ENCODE measurements around the gene CYLD.

CYLD gene

DNA sequence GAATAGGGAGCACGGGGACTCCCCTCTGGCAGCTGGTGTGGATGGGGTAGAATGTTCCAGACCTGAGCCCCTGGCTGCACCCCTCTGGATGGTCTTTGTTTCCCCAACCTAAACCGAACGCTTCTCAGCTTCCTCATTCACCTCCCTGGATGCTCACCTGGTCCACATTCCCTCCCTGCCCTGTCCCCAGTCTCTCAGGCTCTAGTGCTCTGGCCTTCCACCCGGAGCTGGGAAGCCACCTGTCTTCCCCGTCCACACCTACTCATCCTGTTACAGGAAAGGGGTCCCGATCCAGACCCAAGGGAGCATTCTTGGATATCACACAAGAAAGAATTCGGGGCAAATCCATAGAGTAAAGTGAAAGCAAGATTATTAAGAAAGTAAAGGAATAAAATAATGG, 73.5 kb downstream of the CYLD start:
- H3K36me3 ChIP-seq (ENCODE audit: insufficient read depth, low read length) = no peaks in the 10 kb centered on the region
- H3K27me3 ChIP-seq (ENCODE audit: insufficient read depth, low read length) = peaks cover 3% of the 10 kb centered on the region; the same call in 1 of the 2 replicates
- no peaks in the 10 kb centered on the region for H3K79me2 ChIP-seq (ENCODE audit: insufficient read depth, low read length)
- no peaks in the 10 kb centered on the region for H4K20me1 ChIP-seq (ENCODE audit: insufficient read depth, low read length)
- H3K4me2 ChIP-seq (ENCODE audit: low read length) = no peak overlapping the region
- no peaks in the 10 kb centered on the region for H3F3A ChIP-seq (ENCODE audit: insufficient read depth, low read length)
- H3K4me1 ChIP-seq (ENCODE audit: insufficient read depth, low read length, severe bottlenecking) = no peaks in the 10 kb centered on the region
- H3K9me3 ChIP-seq (ENCODE audit: low read length) = no peaks in the 10 kb centered on the region
- no peak overlapping the region for H3K9ac ChIP-seq (ENCODE audit: low read length)
- no peak overlapping the region for H3K4me3 ChIP-seq (ENCODE audit: low read depth, low read length, poor library complexity, severe bottlenecking)
- H3K9me2 ChIP-seq (ENCODE audit: low read depth, low read length) = no peaks in the 10 kb centered on the region
- TF ChIP-seq EZH2 (IDR thresholded peaks at IDR 0.05; ENCODE audit: borderline replicate concordance, low read length) = no peak
- TF ChIP-seq, protein P1, sequence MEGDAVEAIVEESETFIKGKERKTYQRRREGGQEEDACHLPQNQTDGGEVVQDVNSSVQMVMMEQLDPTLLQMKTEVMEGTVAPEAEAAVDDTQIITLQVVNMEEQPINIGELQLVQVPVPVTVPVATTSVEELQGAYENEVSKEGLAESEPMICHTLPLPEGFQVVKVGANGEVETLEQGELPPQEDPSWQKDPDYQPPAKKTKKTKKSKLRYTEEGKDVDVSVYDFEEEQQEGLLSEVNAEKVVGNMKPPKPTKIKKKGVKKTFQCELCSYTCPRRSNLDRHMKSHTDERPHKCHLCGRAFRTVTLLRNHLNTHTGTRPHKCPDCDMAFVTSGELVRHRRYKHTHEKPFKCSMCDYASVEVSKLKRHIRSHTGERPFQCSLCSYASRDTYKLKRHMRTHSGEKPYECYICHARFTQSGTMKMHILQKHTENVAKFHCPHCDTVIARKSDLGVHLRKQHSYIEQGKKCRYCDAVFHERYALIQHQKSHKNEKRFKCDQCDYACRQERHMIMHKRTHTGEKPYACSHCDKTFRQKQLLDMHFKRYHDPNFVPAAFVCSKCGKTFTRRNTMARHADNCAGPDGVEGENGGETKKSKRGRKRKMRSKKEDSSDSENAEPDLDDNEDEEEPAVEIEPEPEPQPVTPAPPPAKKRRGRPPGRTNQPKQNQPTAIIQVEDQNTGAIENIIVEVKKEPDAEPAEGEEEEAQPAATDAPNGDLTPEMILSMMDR (IDR thresholded peaks at IDR 0.05; ENCODE audit: low read length) = no peak
- no peak overlapping the region for H2AFZ ChIP-seq (ENCODE audit: low read length)
- no peak overlapping the region for H3K27ac ChIP-seq (ENCODE audit: low read depth, low read length, poor library complexity, severe bottlenecking)

DNA sequence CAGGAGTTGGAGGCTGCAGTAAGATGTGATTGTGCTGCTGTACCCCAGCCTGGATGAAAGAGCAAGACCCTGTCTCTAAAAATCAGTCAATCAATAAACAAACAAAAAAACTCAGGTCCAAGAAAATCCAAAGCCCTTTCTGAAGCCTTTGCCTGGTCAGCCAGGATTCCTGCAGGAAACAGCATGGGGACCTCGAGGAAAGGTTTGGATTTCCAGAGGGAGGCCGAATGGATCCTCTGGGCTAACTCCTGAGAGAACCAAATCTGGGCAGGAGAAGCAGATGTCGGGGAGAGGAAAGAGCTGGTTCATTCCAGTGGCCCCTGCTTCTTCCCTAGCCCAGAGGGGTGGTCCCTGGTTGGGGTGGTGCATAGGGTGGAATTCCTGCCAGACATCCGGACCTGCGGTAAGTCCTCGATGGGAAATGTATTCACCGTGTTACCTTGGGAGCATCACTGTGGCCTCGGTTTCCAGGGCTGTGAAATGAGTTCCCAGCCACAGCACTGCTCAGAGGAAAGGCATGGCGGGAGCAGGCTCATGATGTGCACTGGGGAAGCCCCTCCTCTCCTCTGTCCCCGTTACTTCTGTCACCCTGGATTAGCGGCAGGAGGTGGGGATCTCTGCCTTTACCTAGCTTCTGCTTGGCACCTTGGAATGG, 75.1 kb downstream of the CYLD start:
- H3K27ac ChIP-seq (ENCODE audit: low read depth, low read length, poor library complexity, severe bottlenecking) = no peak overlapping the region
- H3K4me3 ChIP-seq (ENCODE audit: low read depth, low read length, poor library complexity, severe bottlenecking) = no peak overlapping the region
- no peaks in the 10 kb centered on the region for H3K36me3 ChIP-seq (ENCODE audit: insufficient read depth, low read length)
- no peaks in the 10 kb centered on the region for H4K20me1 ChIP-seq (ENCODE audit: insufficient read depth, low read length)
- H3K4me1 ChIP-seq (ENCODE audit: insufficient read depth, low read length, severe bottlenecking) = no peaks in the 10 kb centered on the region
- H3F3A ChIP-seq (ENCODE audit: insufficient read depth, low read length) = no peaks in the 10 kb centered on the region
- H3K9me3 ChIP-seq (ENCODE audit: low read length) = no peaks in the 10 kb centered on the region
- TF ChIP-seq, protein P1 (IDR thresholded peaks at IDR 0.05; ENCODE audit: low read length) = no peak
- H3K9ac ChIP-seq (ENCODE audit: low read length) = no peak overlapping the region
- no peaks in the 10 kb centered on the region for H3K9me2 ChIP-seq (ENCODE audit: low read depth, low read length)
- H3K79me2 ChIP-seq (ENCODE audit: insufficient read depth, low read length) = no peaks in the 10 kb centered on the region
- no peak overlapping the region for H2AFZ ChIP-seq (ENCODE audit: low read length)
- no peaks in the 10 kb centered on the region; the same call in 1 of the 2 replicates for H3K27me3 ChIP-seq (ENCODE audit: insufficient read depth, low read length)
- no peak overlapping the region for H3K4me2 ChIP-seq (ENCODE audit: low read length)

DNA sequence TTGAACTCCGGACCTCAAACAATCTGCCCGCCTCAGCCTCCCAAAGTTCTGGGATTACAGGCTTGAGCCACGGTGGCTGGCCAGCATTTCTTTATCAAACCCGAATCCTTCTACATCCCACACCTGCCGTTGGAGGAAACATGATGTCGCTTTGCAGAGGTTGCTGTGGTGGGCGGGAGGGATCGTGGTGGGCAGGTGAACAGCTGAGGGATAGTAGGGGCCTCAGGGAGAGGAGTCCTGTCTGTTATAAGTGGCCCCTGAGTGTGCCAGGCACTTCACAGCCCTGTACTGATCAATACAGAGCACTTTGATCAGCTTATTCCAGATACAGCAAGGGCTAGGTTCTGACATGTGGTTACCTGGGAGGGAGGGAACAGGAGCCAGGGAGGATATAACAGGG, 76.5 kb downstream of the CYLD start:
- Histone ChIP-seq H3K27me3 (ENCODE audit: insufficient read depth, low read length) (no peaks in the 10 kb centered on the region; the same call in 1 of the 2 replicates), H3K9me3 (ENCODE audit: low read length) (no peaks in the 10 kb centered on the region), H3K79me2 (ENCODE audit: insufficient read depth, low read length) (no peaks in the 10 kb centered on the region), H3K9ac (ENCODE audit: low read length) (no peak overlapping the region), H3K27ac (ENCODE audit: low read depth, low read length, poor library complexity, severe bottlenecking) (no peak overlapping the region), H3K9me2 (ENCODE audit: low read depth, low read length) (no peaks in the 10 kb centered on the region), H2AFZ (ENCODE audit: low read length) (no peak overlapping the region), H3K4me1 (ENCODE audit: insufficient read depth, low read length, severe bottlenecking) (no peaks in the 10 kb centered on the region), H3F3A (ENCODE audit: insufficient read depth, low read length) (no peaks in the 10 kb centered on the region), H3K36me3 (ENCODE audit: insufficient read depth, low read length) (no peaks in the 10 kb centered on the region), H4K20me1 (ENCODE audit: insufficient read depth, low read length) (no peaks in the 10 kb centered on the region), H3K4me2 (ENCODE audit: low read length) (no peak overlapping the region), H3K4me3 (ENCODE audit: low read depth, low read length, poor library complexity, severe bottlenecking) (no peak overlapping the region)
- TF ChIP-seq EZH2 (IDR thresholded peaks at IDR 0.05; ENCODE audit: borderline replicate concordance, low read length) = no peak
- TF ChIP-seq, protein P1 (IDR thresholded peaks at IDR 0.05; ENCODE audit: low read length) = no peak
